WTC11 (cell line): ENCODE data around the gene ITPR1. TPM values are rescaled to one million over a fixed set of nuclear protein-coding genes. Genes with fewer than 3 reads are reported as not detected.

Experiments
- ATAC-seq: fragments of 200-7000 bp; cut with Tn5 transposase; 2 replicates; pipeline ENCODE4 v1.10.0; 2021; ENCODE audit warnings: mild to moderate bottlenecking, moderate library complexity
- CTCF ChIA-PET: fragments of 300-600 bp; sonication (Branson Sonifier 250); formaldehyde crosslinking; loops from one replicate; lab custom pipeline; 2021; ENCODE audit warnings: antibody characterized with exemption; lab: Charles Lee
- POLR2A ChIA-PET: fragments of 350-600 bp; sonication (Branson Sonifier 250); formaldehyde crosslinking; loops from one replicate; lab custom pipeline; 2021; ENCODE audit warnings: antibody characterized with exemption; lab: Charles Lee
- DNase-seq: peaks from one replicate; pipeline ENCODE4 v3.0.0; 2021; ENCODE audit warnings: low spot score
- H3K27ac Mint-ChIP-seq: 2 replicates; pipeline ENCODE4 v1.8.0; 2021; ENCODE audit warnings: mixed read lengths
- H3K27me3 Mint-ChIP-seq: 2 replicates; pipeline ENCODE4 v1.8.0; 2021; ENCODE audit warnings: low read depth, mild to moderate bottlenecking, moderate library complexity, mixed read lengths
- H3K36me3 Mint-ChIP-seq: 2 replicates; pipeline ENCODE4 v1.8.0; 2021; ENCODE audit warnings: mixed read lengths
- H3K4me1 Mint-ChIP-seq: 2 replicates; pipeline ENCODE4 v1.8.0; 2022; ENCODE audit warnings: mixed read lengths
- H3K4me3 Mint-ChIP-seq: 2 replicates; pipeline ENCODE4 v1.8.0; 2021; ENCODE audit warnings: mild to moderate bottlenecking, moderate library complexity, mixed read lengths
- H3K9me3 Mint-ChIP-seq: 2 replicates; pipeline ENCODE4 v1.8.0; 2021; ENCODE audit warnings: mixed read lengths
- AFF4 ChIP-seq: sonication (generic); formaldehyde crosslinking; IDR thresholded peaks from 2 replicates; pipeline ENCODE4 v1.8.1; 2023; ENCODE audit warnings: mild to moderate bottlenecking, missing genetic modification reagents, borderline replicate concordance
- ATF3 ChIP-seq: sonication (generic); formaldehyde crosslinking; conservative IDR thresholded peaks from 2 replicates; pipeline ENCODE4 v1.8.1; 2022; ENCODE audit warnings: mild to moderate bottlenecking, missing genetic modification reagents
- ELF4 ChIP-seq: sonication (generic); formaldehyde crosslinking; IDR thresholded peaks from 2 replicates; pipeline ENCODE4 v1.8.1; 2022; ENCODE audit warnings: low read depth, mild to moderate bottlenecking, moderate library complexity, missing genetic modification reagents
- FOXP1 ChIP-seq: sonication (generic); formaldehyde crosslinking; IDR thresholded peaks from 2 replicates; pipeline ENCODE4 v1.8.0; 2022; ENCODE audit warnings: missing genetic modification reagents, mild to moderate bottlenecking, moderate library complexity, borderline replicate concordance
- GTF2I ChIP-seq: fragments of 250-450 bp; sonication (Bioruptor Pico); conservative IDR thresholded peaks from 2 replicates; pipeline ENCODE4 v1.4.0; 2021; ENCODE audit warnings: mild to moderate bottlenecking
- MYBL2 ChIP-seq: sonication (generic); formaldehyde crosslinking; IDR thresholded peaks from 2 replicates; pipeline ENCODE4 v1.8.1; 2023; ENCODE audit warnings: mild to moderate bottlenecking, moderate library complexity, missing genetic modification reagents
- OVOL2 ChIP-seq: fragments of 250-450 bp; sonication (Bioruptor Pico); IDR thresholded peaks from 2 replicates; pipeline ENCODE4 v1.9.0; 2021; ENCODE audit warnings: mild to moderate bottlenecking, borderline replicate concordance
- PRDM15 ChIP-seq: sonication (generic); formaldehyde crosslinking; IDR thresholded peaks from 2 replicates; pipeline ENCODE4 v1.8.0; 2022; ENCODE audit warnings: missing genetic modification reagents
- PRRX2 ChIP-seq: fragments of 250-450 bp; sonication (Bioruptor Pico); IDR thresholded peaks from 2 replicates; pipeline ENCODE4 v1.8.0; 2021; ENCODE audit warnings: mild to moderate bottlenecking
- RELA ChIP-seq: sonication (generic); formaldehyde crosslinking; IDR thresholded peaks from 2 replicates; pipeline ENCODE4 v1.8.1; 2022; ENCODE audit warnings: missing genetic modification reagents, mild to moderate bottlenecking, borderline replicate concordance
- TP53 ChIP-seq: sonication (generic); formaldehyde crosslinking; IDR thresholded peaks from 2 replicates; pipeline ENCODE4 v1.8.1; 2023; ENCODE audit warnings: mild to moderate bottlenecking, missing genetic modification reagents
- USF2 ChIP-seq: sonication (generic); formaldehyde crosslinking; IDR thresholded peaks from 2 replicates; pipeline ENCODE4 v1.8.1; 2023; ENCODE audit warnings: mild to moderate bottlenecking, missing genetic modification reagents, moderate library complexity
- ZBTB21 ChIP-seq: sonication (generic); formaldehyde crosslinking; IDR thresholded peaks from 2 replicates; pipeline ENCODE4 v1.8.1; 2023; ENCODE audit warnings: mild to moderate bottlenecking, missing genetic modification reagents, borderline replicate concordance
- ZNF138 ChIP-seq: sonication (generic); formaldehyde crosslinking; conservative IDR thresholded peaks from 2 replicates; pipeline ENCODE4 v1.8.1; 2022; ENCODE audit warnings: mild to moderate bottlenecking, moderate library complexity, missing genetic modification reagents
- ZNF232 ChIP-seq: sonication (generic); formaldehyde crosslinking; IDR thresholded peaks from 2 replicates; pipeline ENCODE4 v1.8.0; 2022; ENCODE audit warnings: mild to moderate bottlenecking, missing genetic modification reagents
- ZNF671 ChIP-seq: fragments of 250-450 bp; sonication (Bioruptor Pico); IDR thresholded peaks from 2 replicates; pipeline ENCODE4 v1.8.0; 2021; ENCODE audit warnings: mild to moderate bottlenecking
- total RNA-seq: library from RNA; stranded (reverse); gene quantifications from 3 replicates; pipeline ENCODE4 v1.2.3, GENCODE V29; 2021
- TF ChIP-seq, protein P1 (sequence below): fragments of 250-450 bp; sonication (Bioruptor Pico); IDR thresholded peaks from 2 replicates; pipeline ENCODE4 v1.9.0; 2021; ENCODE audit warnings: moderate library complexity, mild to moderate bottlenecking, inconsistent platforms, borderline replicate concordance

Gene ITPR1
- total RNA-seq, 1 experiment from 2014 or later: 11.8 TPM

- CTCF ChIA-PET: interaction anchor here (1.1 to 1.9 kb wide), 2 partner anchors 9 to 28 kb away, joined by 4 to 8 read pairs; no protein-coding TSS in a partner anchor
- H3K36me3 Mint-ChIP-seq: peaks cover 9% of the 10 kb centered on the region
- no peaks in the 10 kb centered on the region for H3K27me3 Mint-ChIP-seq
- no peak overlapping the region for H3K27ac Mint-ChIP-seq
- H3K4me3 Mint-ChIP-seq: no peak overlapping the region
- POLR2A ChIA-PET: no interaction called here
- DNase-seq: no peak
- ATAC-seq: no peak
- peaks cover 4% of the 10 kb centered on the region for H3K9me3 Mint-ChIP-seq
- H3K4me1 Mint-ChIP-seq: peaks cover 29% of the 10 kb centered on the region
- TF ChIP-seq, protein P1, sequence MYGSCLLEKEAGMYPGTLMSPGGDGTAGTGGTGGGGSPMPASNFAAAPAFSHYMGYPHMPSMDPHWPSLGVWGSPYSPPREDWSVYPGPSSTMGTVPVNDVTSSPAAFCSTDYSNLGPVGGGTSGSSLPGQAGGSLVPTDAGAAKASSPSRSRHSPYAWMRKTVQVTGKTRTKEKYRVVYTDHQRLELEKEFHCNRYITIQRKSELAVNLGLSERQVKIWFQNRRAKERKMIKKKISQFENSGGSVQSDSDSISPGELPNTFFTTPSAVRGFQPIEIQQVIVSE (CRISPR knock-in tag): no peak
- TF ChIP-seq MYBL2 (CRISPR knock-in tag) (no peak), AFF4 (no peak), RELA (no peak), ATF3 (CRISPR knock-in tag) (no peak), OVOL2 (CRISPR knock-in tag) (no peak)
These were observed 191.0 kb downstream of the ITPR1 start for GRCh38 chr3:4684117-4684516.

DNA sequence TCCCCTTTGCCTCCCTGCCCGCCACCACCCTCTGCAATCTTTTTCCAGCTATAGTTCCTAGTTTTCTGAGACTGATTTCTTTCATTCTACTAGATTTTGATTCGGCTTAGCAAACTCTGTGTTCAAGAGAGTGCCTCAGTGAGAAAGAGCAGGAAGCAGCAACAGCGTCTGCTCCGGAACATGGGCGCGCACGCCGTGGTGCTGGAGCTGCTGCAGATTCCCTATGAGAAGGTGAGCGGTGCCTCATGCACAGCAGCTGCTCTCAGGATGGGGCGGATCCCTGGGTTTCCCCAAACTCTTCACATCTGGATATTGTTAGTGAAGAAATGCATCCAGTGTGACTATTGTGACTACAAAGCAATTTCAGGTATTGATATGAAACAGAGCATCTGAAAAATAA, 191.8 kb downstream of the ITPR1 start:
- POLR2A ChIA-PET: no interaction called here

More for the DNA sequence above, 191.8 kb downstream of the ITPR1 start:
- peaks cover 18% of the 10 kb centered on the region for H3K36me3 Mint-ChIP-seq
- TF ChIP-seq ZBTB21 (CRISPR knock-in tag) (no peak), OVOL2 (CRISPR knock-in tag) (no peak), FOXP1 (CRISPR knock-in tag) (no peak), PRRX2 (CRISPR knock-in tag) (no peak), ZNF138 (no peak), ZNF232 (no peak), ZNF671 (no peak), USF2 (CRISPR knock-in tag) (no peak), ELF4 (CRISPR knock-in tag) (no peak), PRDM15 (CRISPR knock-in tag) (no peak), GTF2I (CRISPR knock-in tag) (no peak), TP53 (CRISPR knock-in tag) (no peak)
- TF ChIP-seq, protein P1 (CRISPR knock-in tag): no peak
- CTCF ChIA-PET: interaction anchor here (1.9 kb wide), 1 partner anchor 27 kb away, joined by 8 read pairs; no protein-coding TSS in a partner anchor
- H3K9me3 Mint-ChIP-seq: peaks cover 11% of the 10 kb centered on the region
- no peak overlapping the region for H3K4me3 Mint-ChIP-seq
- peaks cover 29% of the 10 kb centered on the region for H3K4me1 Mint-ChIP-seq
- H3K27ac Mint-ChIP-seq: no peak overlapping the region
- DNase-seq (no peak), ATAC-seq (no peak)
- no peaks in the 10 kb centered on the region for H3K27me3 Mint-ChIP-seq
